Liver (tissue), 9 donors: ENCODE measurements around the gene NFYC. TPM values are rescaled to one million over a fixed set of nuclear protein-coding genes. Genes with fewer than 3 reads are reported as not detected.

Source experiments
- DNase-seq: peaks from one replicate; pipeline ENCODE4 v3.0.0-alpha.2; 2017; ENCODE audit warnings: low spot score
- H3K27ac ChIP-seq, 2 donors: one replicate each; pipeline ENCODE4 v1.7.0; 2013; ENCODE audit warnings: inconsistent platforms in 2 of 2, low read length in 2 of 2, control low read depth in 1 of 2, low read depth in 1 of 2, mild to moderate bottlenecking in 1 of 2
- H3K27me3 ChIP-seq, 4 donors: one replicate each; pipeline versions ENCODE4 v1.6.1 to v1.7.0; 2013; ENCODE audit warnings: low read length in 3 of 4, inconsistent platforms in 1 of 4, mild to moderate bottlenecking in 1 of 4, moderate library complexity in 1 of 4; ENCODE audit not compliant: control insufficient read depth in 4 of 4, insufficient read depth in 4 of 4
- H3K36me3 ChIP-seq, 4 donors: one replicate each; pipeline versions ENCODE4 v1.6.1 to v1.7.0; 2013; ENCODE audit warnings: low read length in 3 of 4, mild to moderate bottlenecking in 3 of 4, low read depth in 1 of 4, moderate library complexity in 1 of 4; ENCODE audit not compliant: control insufficient read depth in 4 of 4, insufficient read depth in 3 of 4
- H3K4me1 ChIP-seq, 4 donors: one replicate each; pipeline versions ENCODE4 v1.6.1 to v1.7.0; 2013; ENCODE audit warnings: low read length in 3 of 4, mild to moderate bottlenecking in 3 of 4, moderate library complexity in 1 of 4; ENCODE audit not compliant: control insufficient read depth in 4 of 4, insufficient read depth in 4 of 4
- H3K4me3 ChIP-seq, 3 donors: one replicate each; pipeline versions ENCODE4 v1.6.1 to v1.7.0; 2013; ENCODE audit warnings: low read length in 3 of 3, control low read depth in 1 of 3, low read depth in 1 of 3, mild to moderate bottlenecking in 1 of 3
- H3K9ac ChIP-seq, 2 donors: one replicate each; pipeline ENCODE4 v1.7.0; 2013; ENCODE audit warnings: low read length in 2 of 2, mild to moderate bottlenecking in 2 of 2, moderate library complexity in 2 of 2, control low read depth in 1 of 2, low read depth in 1 of 2
- H3K9me3 ChIP-seq, 4 donors: one replicate each; pipeline versions ENCODE4 v1.6.1 to v1.7.0; 2013; ENCODE audit warnings: low read length in 3 of 4; ENCODE audit not compliant: control insufficient read depth in 4 of 4
- FOXA1 ChIP-seq: IDR thresholded peaks from 2 replicates; pipeline ENCODE4 v1.6.1; 2016; ENCODE audit warnings: antibody characterized with exemption
- FOXA2 ChIP-seq: IDR thresholded peaks from 2 replicates; pipeline ENCODE4 v1.6.1; 2016; ENCODE audit warnings: antibody characterized with exemption
- GABPA ChIP-seq, 2 donors: IDR thresholded peaks in 1 of 2; conservative IDR thresholded peaks in 1 of 2; 2 replicates each; pipeline ENCODE4 v1.6.1; 2016; ENCODE audit warnings: antibody characterized with exemption in 2 of 2, mild to moderate bottlenecking in 1 of 2, moderate library complexity in 1 of 2
- HNF4A ChIP-seq, 2 donors: conservative IDR thresholded peaks; 2 replicates each; pipeline ENCODE4 v1.6.1; 2016; ENCODE audit warnings: antibody characterized with exemption in 2 of 2, mild to moderate bottlenecking in 2 of 2
- HNF4G ChIP-seq: IDR thresholded peaks from 2 replicates; pipeline ENCODE4 v1.6.1; 2016; ENCODE audit warnings: antibody characterized with exemption
- JUND ChIP-seq, 2 donors: IDR thresholded peaks; 2 replicates each; pipeline ENCODE4 v1.6.1; 2016; ENCODE audit warnings: antibody characterized with exemption in 2 of 2
- RAD21 ChIP-seq, 2 donors: IDR thresholded peaks; 2 replicates each; pipeline ENCODE4 v1.6.1; 2016; ENCODE audit warnings: antibody characterized with exemption in 2 of 2, mild to moderate bottlenecking in 2 of 2
- RXRA ChIP-seq, 2 donors: IDR thresholded peaks; 2 replicates each; pipeline ENCODE4 v1.6.1; 2017 to 2018; ENCODE audit warnings: antibody characterized with exemption in 2 of 2, mild to moderate bottlenecking in 1 of 2
- SP1 ChIP-seq: IDR thresholded peaks from 2 replicates; pipeline ENCODE4 v1.6.1; 2018; ENCODE audit warnings: antibody characterized with exemption, mild to moderate bottlenecking
- TAF1 ChIP-seq: conservative IDR thresholded peaks from 2 replicates; pipeline ENCODE4 v1.6.1; 2016; ENCODE audit warnings: antibody characterized with exemption, mild to moderate bottlenecking
- YY1 ChIP-seq: IDR thresholded peaks from 2 replicates; pipeline ENCODE4 v1.6.1; 2016; ENCODE audit warnings: antibody characterized with exemption, mild to moderate bottlenecking
- WGBS: extraction: QIAGEN DNeasy Blood & Tissue Kit; methylation state at CpG from one replicate; pipeline ENCODE4 v1.1.7; 2013; 5-methylcytosine and 5-hydroxymethylcytosine counted together
- polyA plus RNA-seq, 2 donors: library from polyadenylated mRNA; stranded (reverse) in 1 of 2; unstranded in 1 of 2; fragments of 200-250 nt in 1 of 2; fragments of >200 nt in 1 of 2; fragmentation: Nextera tagmentation in 1 of 2; extraction: Ambion mirVana in 1 of 2; gene quantifications; one replicate each; pipeline versions ENCODE4 v1.2.1 to v1.2.3, GENCODE V29; 2013 to 2015
- total RNA-seq, 2 donors: library from RNA; depleted of rRNA; stranded (reverse); fragments of >200 nt; gene quantifications; one replicate each; pipeline ENCODE4 v1.2.3, GENCODE V29; 2014
- TF ChIP-seq, protein P1 (sequence below): fragments of 150-350 bp; IDR thresholded peaks from 2 replicates; pipeline ENCODE4 v1.5.1; 2017; ENCODE audit warnings: improper control_type of control experiment, low read depth, low read length; ENCODE audit not compliant: missing input control
- TF ChIP-seq, protein P2 (sequence below): IDR thresholded peaks from 2 replicates; pipeline ENCODE4 v1.6.1; 2016; ENCODE audit warnings: antibody characterized with exemption, mild to moderate bottlenecking
- TF ChIP-seq, protein P3 (sequence below): IDR thresholded peaks from 2 replicates; pipeline ENCODE4 v1.6.1; 2016; ENCODE audit warnings: antibody characterized with exemption
- TF ChIP-seq, protein P4 (sequence below): IDR thresholded peaks from 2 replicates; pipeline ENCODE4 v1.6.1; 2016; ENCODE audit warnings: antibody characterized with exemption
- donor health status: healthy.
- donor health status: healthy.
- donor health status: healthy.
- donor health status: healthy.
- donor health status: healthy.

Gene NFYC
- total and polyA plus RNA-seq, 4 donors, result 18.3 to 28.1 (median 26.8) TPM

DNA sequence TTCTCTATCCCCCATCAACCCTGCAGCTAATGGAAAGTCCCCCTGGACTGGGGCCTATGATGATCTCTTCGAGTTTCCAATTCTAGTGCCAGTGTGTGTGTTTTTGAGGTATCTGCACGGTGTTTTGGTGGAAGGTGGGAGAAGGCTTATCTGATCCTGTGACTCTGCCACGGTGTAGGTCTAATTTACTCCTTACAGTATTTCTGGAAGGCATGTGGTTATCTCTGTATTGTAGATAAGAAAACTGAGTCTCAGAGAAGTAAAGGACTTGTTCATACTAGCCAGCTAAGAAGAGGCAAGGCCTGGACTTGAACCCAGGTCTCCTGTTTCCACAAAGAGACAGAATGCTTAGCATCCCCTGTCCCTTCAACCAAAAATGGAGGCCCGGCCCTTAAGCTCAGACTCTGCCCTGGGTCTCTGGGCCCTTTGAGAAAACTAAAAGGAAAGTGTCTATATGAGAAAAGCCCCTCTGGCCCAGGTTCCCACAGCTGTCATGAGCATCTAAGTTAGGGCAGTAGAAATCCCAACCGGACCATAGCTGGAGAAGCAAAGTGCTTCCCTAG lies 46.3 kb upstream of the NFYC start:
- Histone ChIP-seq H3K27ac (no peak overlapping the region), H3K9ac (no peak overlapping the region), H3K9me3 (no peaks in the 10 kb centered on the region), H3K4me3 (no peak overlapping the region), H3K4me1 (no peaks in the 10 kb centered on the region), H3K36me3 (no peaks in the 10 kb centered on the region), H3K27me3 (no peaks in the 10 kb centered on the region)
- TF ChIP-seq RXRA (IDR thresholded peaks at IDR 0.05), result no peak
- TF ChIP-seq, protein P1, sequence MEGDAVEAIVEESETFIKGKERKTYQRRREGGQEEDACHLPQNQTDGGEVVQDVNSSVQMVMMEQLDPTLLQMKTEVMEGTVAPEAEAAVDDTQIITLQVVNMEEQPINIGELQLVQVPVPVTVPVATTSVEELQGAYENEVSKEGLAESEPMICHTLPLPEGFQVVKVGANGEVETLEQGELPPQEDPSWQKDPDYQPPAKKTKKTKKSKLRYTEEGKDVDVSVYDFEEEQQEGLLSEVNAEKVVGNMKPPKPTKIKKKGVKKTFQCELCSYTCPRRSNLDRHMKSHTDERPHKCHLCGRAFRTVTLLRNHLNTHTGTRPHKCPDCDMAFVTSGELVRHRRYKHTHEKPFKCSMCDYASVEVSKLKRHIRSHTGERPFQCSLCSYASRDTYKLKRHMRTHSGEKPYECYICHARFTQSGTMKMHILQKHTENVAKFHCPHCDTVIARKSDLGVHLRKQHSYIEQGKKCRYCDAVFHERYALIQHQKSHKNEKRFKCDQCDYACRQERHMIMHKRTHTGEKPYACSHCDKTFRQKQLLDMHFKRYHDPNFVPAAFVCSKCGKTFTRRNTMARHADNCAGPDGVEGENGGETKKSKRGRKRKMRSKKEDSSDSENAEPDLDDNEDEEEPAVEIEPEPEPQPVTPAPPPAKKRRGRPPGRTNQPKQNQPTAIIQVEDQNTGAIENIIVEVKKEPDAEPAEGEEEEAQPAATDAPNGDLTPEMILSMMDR, result no peak
- no peak for TF ChIP-seq HNF4A (conservative IDR thresholded peaks at IDR 0.05)
- TF ChIP-seq, protein P2, sequence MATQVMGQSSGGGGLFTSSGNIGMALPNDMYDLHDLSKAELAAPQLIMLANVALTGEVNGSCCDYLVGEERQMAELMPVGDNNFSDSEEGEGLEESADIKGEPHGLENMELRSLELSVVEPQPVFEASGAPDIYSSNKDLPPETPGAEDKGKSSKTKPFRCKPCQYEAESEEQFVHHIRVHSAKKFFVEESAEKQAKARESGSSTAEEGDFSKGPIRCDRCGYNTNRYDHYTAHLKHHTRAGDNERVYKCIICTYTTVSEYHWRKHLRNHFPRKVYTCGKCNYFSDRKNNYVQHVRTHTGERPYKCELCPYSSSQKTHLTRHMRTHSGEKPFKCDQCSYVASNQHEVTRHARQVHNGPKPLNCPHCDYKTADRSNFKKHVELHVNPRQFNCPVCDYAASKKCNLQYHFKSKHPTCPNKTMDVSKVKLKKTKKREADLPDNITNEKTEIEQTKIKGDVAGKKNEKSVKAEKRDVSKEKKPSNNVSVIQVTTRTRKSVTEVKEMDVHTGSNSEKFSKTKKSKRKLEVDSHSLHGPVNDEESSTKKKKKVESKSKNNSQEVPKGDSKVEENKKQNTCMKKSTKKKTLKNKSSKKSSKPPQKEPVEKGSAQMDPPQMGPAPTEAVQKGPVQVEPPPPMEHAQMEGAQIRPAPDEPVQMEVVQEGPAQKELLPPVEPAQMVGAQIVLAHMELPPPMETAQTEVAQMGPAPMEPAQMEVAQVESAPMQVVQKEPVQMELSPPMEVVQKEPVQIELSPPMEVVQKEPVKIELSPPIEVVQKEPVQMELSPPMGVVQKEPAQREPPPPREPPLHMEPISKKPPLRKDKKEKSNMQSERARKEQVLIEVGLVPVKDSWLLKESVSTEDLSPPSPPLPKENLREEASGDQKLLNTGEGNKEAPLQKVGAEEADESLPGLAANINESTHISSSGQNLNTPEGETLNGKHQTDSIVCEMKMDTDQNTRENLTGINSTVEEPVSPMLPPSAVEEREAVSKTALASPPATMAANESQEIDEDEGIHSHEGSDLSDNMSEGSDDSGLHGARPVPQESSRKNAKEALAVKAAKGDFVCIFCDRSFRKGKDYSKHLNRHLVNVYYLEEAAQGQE, result no peak
- no peak for TF ChIP-seq JUND (IDR thresholded peaks at IDR 0.05)
- TF ChIP-seq FOXA1, result no peak
- TF ChIP-seq HNF4G, result no peak
- no peak for TF ChIP-seq YY1
- no peak for TF ChIP-seq RAD21 (IDR thresholded peaks at IDR 0.05)
- no peak for TF ChIP-seq TAF1
- no peak for TF ChIP-seq SP1
- WGBS, result 89% methylated on average over 5 of the region's 5 CpGs
- no peak for DNase-seq

DNA sequence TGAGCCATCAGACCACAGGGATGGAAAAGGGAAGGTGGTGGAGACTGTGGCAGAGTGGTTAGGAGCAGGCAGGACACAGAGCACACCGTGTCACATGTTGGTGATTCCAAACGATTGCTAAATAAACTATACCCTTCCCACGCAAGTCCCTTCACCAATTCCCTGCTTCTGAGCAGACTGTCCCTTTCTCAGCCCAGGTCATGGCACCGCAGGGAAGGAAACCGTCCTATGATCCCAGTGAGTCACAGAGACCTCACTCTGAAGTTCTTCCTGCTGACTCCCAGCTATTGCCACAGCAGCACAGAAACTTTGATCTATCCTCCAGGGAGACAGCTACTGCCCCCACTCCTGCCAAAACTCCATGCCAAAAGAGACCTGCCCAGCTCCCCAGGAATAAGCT lies 45.2 kb upstream of the NFYC start:
- Histone ChIP-seq H3K27ac (no peak overlapping the region), H3K36me3 (no peaks in the 10 kb centered on the region), H3K4me1 (no peaks in the 10 kb centered on the region), H3K4me3 (no peak overlapping the region), H3K9me3 (no peaks in the 10 kb centered on the region), H3K9ac (no peak overlapping the region), H3K27me3 (no peaks in the 10 kb centered on the region)
- WGBS, result 77% methylated on average over 5 of the region's 5 CpGs
- TF ChIP-seq, protein P2, result no peak
- TF ChIP-seq HNF4A (conservative IDR thresholded peaks at IDR 0.05) (no peak), SP1 (no peak), JUND (IDR thresholded peaks at IDR 0.05) (no peak), FOXA2 (no peak), GABPA (IDR thresholded peaks at IDR 0.05 in 1 of 2, conservative IDR thresholded peaks at IDR 0.05 in 1 of 2) (no peak), FOXA1 (no peak)
- TF ChIP-seq, protein P3, sequence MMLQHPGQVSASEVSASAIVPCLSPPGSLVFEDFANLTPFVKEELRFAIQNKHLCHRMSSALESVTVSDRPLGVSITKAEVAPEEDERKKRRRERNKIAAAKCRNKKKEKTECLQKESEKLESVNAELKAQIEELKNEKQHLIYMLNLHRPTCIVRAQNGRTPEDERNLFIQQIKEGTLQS, result no peak
- TF ChIP-seq, protein P4, sequence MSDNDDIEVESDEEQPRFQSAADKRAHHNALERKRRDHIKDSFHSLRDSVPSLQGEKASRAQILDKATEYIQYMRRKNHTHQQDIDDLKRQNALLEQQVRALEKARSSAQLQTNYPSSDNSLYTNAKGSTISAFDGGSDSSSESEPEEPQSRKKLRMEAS, result no peak
- DNase-seq, result no peak
